Endothelial cell of umbilical vein (primary cell): ENCODE data around the gene MMP11. TPM values are rescaled to one million over a fixed set of nuclear protein-coding genes. Genes with fewer than 3 reads are reported as not detected.

Source experiments
- BruUV-seq: library from RNA; stranded (reverse); fragments of 400-500 nt; replicated peaks from 2 replicates; lab custom pipeline; 2021; lab: Mats Ljungman, UMichigan
- CTCF ChIA-PET: fragments of 300-600, 350-600 bp; sonication (Branson Sonifier 250); formaldehyde crosslinking; loops from one replicate; lab custom pipeline; 2021; ENCODE audit warnings: antibody characterized with exemption, inconsistent platforms; lab: Charles Lee
- POLR2A ChIA-PET: fragments of 300-600, 350-600 bp; sonication (Branson Sonifier 250); formaldehyde crosslinking; loops from one replicate; lab custom pipeline; 2021; ENCODE audit warnings: antibody characterized with exemption, inconsistent platforms; lab: Charles Lee
- DNase-seq: peaks from one replicate; pipeline ENCODE4 v3.0.0-alpha.2; 2011; ENCODE audit warnings: low read depth, low spot score
- FAIRE-seq: peaks from 2 replicates; lab custom pipeline; 2011; peaks lifted over from hg19 to GRCh38; lab: Jason Lieb, UNC
- H2AFZ ChIP-seq: 2 replicates; pipeline ENCODE4 v1.6.0; 2012; ENCODE audit warnings: low read depth, low read length, control low read depth, inconsistent platforms
- H3K27ac ChIP-seq: 2 replicates; pipeline ENCODE4 v1.5.1; 2011; ENCODE audit warnings: low read depth, mild to moderate bottlenecking, control low read depth, low read length, moderate library complexity; ENCODE audit not compliant: insufficient read depth
- H3K27me3 ChIP-seq, 2 experiments: 2 replicates each; pipeline versions ENCODE4 v1.6.0 to v1.6.1; 2011; ENCODE audit warnings: low read length in 2 of 2, mixed read lengths in 1 of 2; ENCODE audit not compliant: control insufficient read depth in 2 of 2, insufficient read depth in 2 of 2
- H3K36me3 ChIP-seq, 2 experiments: 2 replicates in 1 of 2; 3 replicates in 1 of 2; pipeline ENCODE4 v1.5.1; 2011; ENCODE audit warnings: low read length in 2 of 2, mild to moderate bottlenecking in 1 of 2, moderate library complexity in 1 of 2; ENCODE audit not compliant: control insufficient read depth in 2 of 2, insufficient read depth in 2 of 2; ENCODE audit errors: extremely low read depth in 1 of 2
- H3K4me1 ChIP-seq: 3 replicates; pipeline ENCODE4 v1.5.1; 2011; ENCODE audit warnings: mild to moderate bottlenecking, low read length; ENCODE audit not compliant: control insufficient read depth, insufficient read depth; ENCODE audit errors: extremely low read depth
- H3K4me2 ChIP-seq: 2 replicates; pipeline ENCODE4 v1.6.1; 2011; ENCODE audit warnings: low read length, control low read depth, mixed read lengths; ENCODE audit not compliant: insufficient read depth
- H3K4me3 ChIP-seq, 3 experiments: fragments of 200-600 bp in 1 of 3; sonication (generic), shearing (Covaris generic) in 1 of 3; replicated peaks in 1 of 3; 2 replicates each; pipeline ENCODE4 v1.5.1; 2011 to 2016; ENCODE audit warnings: control low read depth in 3 of 3, low read length in 3 of 3, mild to moderate bottlenecking in 2 of 3, inconsistent platforms in 1 of 3, low read depth in 1 of 3, moderate library complexity in 1 of 3; ENCODE audit not compliant: insufficient read depth in 1 of 3
- H3K79me2 ChIP-seq: 2 replicates; pipeline ENCODE4 v1.6.0; 2012; ENCODE audit warnings: low read length, inconsistent platforms; ENCODE audit not compliant: control insufficient read depth, insufficient read depth
- H3K9ac ChIP-seq: replicated peaks from 2 replicates; pipeline ENCODE3; 2011; ENCODE audit warnings: low read length, control low read depth; ENCODE audit not compliant: insufficient read depth; ENCODE audit errors: extremely low read depth
- H3K9me1 ChIP-seq: replicated peaks from 3 replicates; pipeline ENCODE4 v1.6.0; 2011; ENCODE audit warnings: mild to moderate bottlenecking, low read length; ENCODE audit not compliant: control insufficient read depth, insufficient read depth; ENCODE audit errors: extremely low read depth
- H3K9me3 ChIP-seq: replicated peaks from 2 replicates; pipeline ENCODE4 v1.5.1; 2012; ENCODE audit warnings: low read length, inconsistent platforms; ENCODE audit not compliant: control insufficient read depth, insufficient read depth
- H4K20me1 ChIP-seq: replicated peaks from 2 replicates; pipeline ENCODE3; 2011; ENCODE audit warnings: mild to moderate bottlenecking, low read length; ENCODE audit not compliant: control insufficient read depth, insufficient read depth; ENCODE audit errors: extremely low read depth
- CTCF ChIP-seq, 2 donors: IDR thresholded peaks; 1 replicate in 1 of 2; 2 replicates in 1 of 2; pipeline ENCODE4 v1.5.1; 2011; ENCODE audit warnings: low read length in 2 of 2, mild to moderate bottlenecking in 2 of 2, moderate library complexity in 2 of 2, control low read depth in 1 of 2, inconsistent platforms in 1 of 2, low read depth in 1 of 2; ENCODE audit not compliant: insufficient read depth in 1 of 2; ENCODE audit errors: extremely low read depth in 1 of 2
- EZH2 ChIP-seq: IDR thresholded peaks from 2 replicates; pipeline ENCODE4 v1.6.1; 2012; ENCODE audit warnings: borderline replicate concordance, low read depth, mild to moderate bottlenecking, moderate library complexity, low read length, inconsistent platforms; ENCODE audit not compliant: severe bottlenecking
- FOS ChIP-seq: IDR thresholded peaks from 2 replicates; pipeline ENCODE4 v1.6.1; 2011; ENCODE audit warnings: mild to moderate bottlenecking, low read length, moderate library complexity, borderline replicate concordance; ENCODE audit not compliant: insufficient read depth
- GATA2 ChIP-seq: IDR thresholded peaks from 2 replicates; pipeline ENCODE4 v1.7.0; 2011; ENCODE audit warnings: low read depth, mild to moderate bottlenecking, moderate library complexity, mixed read lengths, low read length; ENCODE audit not compliant: insufficient read length, insufficient read depth
- JUN ChIP-seq: IDR thresholded peaks from 2 replicates; pipeline ENCODE4 v1.6.1; 2011; ENCODE audit warnings: borderline replicate concordance, low read depth; ENCODE audit not compliant: insufficient read length, insufficient read depth
- MAX ChIP-seq: IDR thresholded peaks from 2 replicates; pipeline ENCODE4 v1.6.1; 2011; ENCODE audit not compliant: insufficient read depth, insufficient read length
- MYC ChIP-seq: IDR thresholded peaks from one replicate; pipeline ENCODE4 v1.6.1; 2011; ENCODE audit warnings: mild to moderate bottlenecking, low read depth, low read length
- POLR2A ChIP-seq: IDR thresholded peaks from 2 replicates; pipeline ENCODE4 v1.6.1; 2012; ENCODE audit warnings: low read depth, mild to moderate bottlenecking, control low read depth, low read length
- POLR2AphosphoS5 ChIP-seq: IDR thresholded peaks from 2 replicates; pipeline ENCODE4 v1.6.1; 2012; ENCODE audit warnings: low read depth, mild to moderate bottlenecking, control low read depth, low read length, moderate library complexity; ENCODE audit not compliant: insufficient read depth
- dilution Hi-C: fragments of 300-500 bp; cut with MboI; formaldehyde crosslinking; loops from one replicate; pipeline ENCODE4 v1.15.0; 2019; ENCODE audit warnings: low sequenced_read_pairs; ENCODE audit not compliant: extremely low pct_ligation_motif_present
- intact Hi-C: fragments of 100-400 bp; cut with micrococcal nuclease; formaldehyde crosslinking; loops from one replicate; pipeline ENCODE4 v1.10.0; 2022
- polyA plus RNA-seq, 4 experiments: library from polyadenylated mRNA; depleted of rRNA in 3 of 4; stranded (reverse) in 3 of 4; unstranded in 1 of 4; fragments of >200 nt; gene quantifications; 2 replicates each; pipeline versions ENCODE4 v1.2.1 to v1.2.3, GENCODE V29; 2011 to 2012; ENCODE audit warnings: missing spikeins in 1 of 4
- total RNA-seq: library from RNA; stranded (reverse); gene quantifications from 2 replicates; pipeline ENCODE4 v1.2.3, GENCODE V29; 2021

Gene MMP11
- total and polyA plus RNA-seq, 2 donors (not counting 3 experiments of a cell fraction or from before 2014, with no cell fraction given): 10.3 to 16.9 TPM

GRCh38 chr22:23760056-23760455 is 12.6 kb upstream of the MMP11 start:
- Histone ChIP-seq H3K27me3 (no peaks in the 10 kb centered on the region), H3K9ac (no peak overlapping the region), H3K9me1 (no peaks in the 10 kb centered on the region), H3K36me3 (peaks cover 0 to 2% of the 10 kb centered on the region in 2 experiments), H3K4me3 (no peak overlapping the region), H3K79me2 (no peaks in the 10 kb centered on the region), H3K4me1 (peaks cover 12% of the 10 kb centered on the region), H3K9me3 (no peaks in the 10 kb centered on the region), H3K27ac (no peak overlapping the region), H2AFZ (no peak overlapping the region), H3K4me2 (no peak overlapping the region), H4K20me1 (no peaks in the 10 kb centered on the region)
- no peak for FAIRE-seq
- dilution Hi-C loops (no loop called here), intact Hi-C loops (no loop called here)
- ChIA-PET CTCF (interaction anchor here (1.0 to 1.4 kb wide), 2 partner anchors 11 to 90 kb away, joined by 4 to 5 read pairs; no protein-coding TSS in a partner anchor), POLR2A (no interaction called here)
- no TSS peak for BruUV-seq
- DNase-seq: no peak
- no peak for TF ChIP-seq CTCF (IDR thresholded peaks at IDR 0.05; ENCODE audit: extremely low read depth in 1 of 2, insufficient read depth in 1 of 2, low read depth in 1 of 2, low read length in 2 of 2)
- TF ChIP-seq POLR2AphosphoS5: no peak
- no peak for TF ChIP-seq EZH2
- TF ChIP-seq POLR2A: no peak
- TF ChIP-seq MYC: no peak
- no peak for TF ChIP-seq FOS
- TF ChIP-seq JUN: no peak
- no peak for TF ChIP-seq GATA2
- TF ChIP-seq MAX: no peak
